NOMO-1 (cell line): ENCODE results near the gene LCLAT1.
A peak's percentile ranks its signal among the peaks of the same experiment; 100 is the strongest.

Source experiments
- DNase-seq, 2 experiments: peaks; one replicate each; lab custom pipeline; 2025; ENCODE audit not compliant: unreplicated experiment in 2 of 2; lab: John Stamatoyannopoulos, UW

The LCLAT1 gene

DNA sequence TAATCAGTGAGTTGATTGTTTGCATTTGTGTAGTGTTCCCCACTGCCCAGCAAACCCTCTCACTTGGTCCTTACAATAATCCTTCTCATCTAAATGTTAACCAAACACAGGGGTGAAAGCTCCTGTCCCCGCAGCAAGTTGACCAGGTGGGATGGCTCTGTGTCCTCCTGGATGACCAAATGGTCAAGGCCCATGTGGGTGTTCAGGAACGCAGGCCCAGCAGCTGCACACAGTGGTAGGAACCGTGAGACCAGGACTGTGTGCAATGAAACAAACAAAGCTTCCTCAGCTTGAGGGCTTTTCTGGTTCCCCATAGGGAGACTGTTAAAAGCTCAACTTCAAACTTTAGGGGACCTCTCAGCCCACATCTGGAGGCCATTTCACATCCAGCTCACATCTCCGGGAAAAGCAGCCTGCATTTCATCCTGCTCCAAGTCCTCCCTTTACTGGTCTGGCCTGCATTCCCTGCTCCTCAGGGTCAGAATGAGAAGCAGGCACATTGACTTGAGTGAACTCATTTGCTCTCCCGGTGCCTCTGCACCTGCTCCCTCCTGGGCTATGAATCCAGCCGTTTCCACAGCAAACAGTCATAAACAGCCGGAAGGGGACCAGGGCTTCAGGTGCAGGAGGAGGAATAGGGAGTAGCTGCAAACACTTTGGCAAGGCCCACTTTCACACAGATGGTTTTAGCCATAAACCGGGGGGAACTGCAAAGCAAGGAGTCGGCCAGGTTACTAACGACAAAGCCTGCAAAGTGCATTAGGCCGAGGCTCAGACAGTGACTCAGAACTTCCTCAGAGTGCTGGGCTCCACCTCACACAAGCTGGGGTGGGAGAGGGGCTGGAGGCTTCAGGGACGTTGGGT lies 215.5 kb downstream of the LCLAT1 start:
- peak in 1 of 2 experiments; percentile 29 for DNase-seq

DNA sequence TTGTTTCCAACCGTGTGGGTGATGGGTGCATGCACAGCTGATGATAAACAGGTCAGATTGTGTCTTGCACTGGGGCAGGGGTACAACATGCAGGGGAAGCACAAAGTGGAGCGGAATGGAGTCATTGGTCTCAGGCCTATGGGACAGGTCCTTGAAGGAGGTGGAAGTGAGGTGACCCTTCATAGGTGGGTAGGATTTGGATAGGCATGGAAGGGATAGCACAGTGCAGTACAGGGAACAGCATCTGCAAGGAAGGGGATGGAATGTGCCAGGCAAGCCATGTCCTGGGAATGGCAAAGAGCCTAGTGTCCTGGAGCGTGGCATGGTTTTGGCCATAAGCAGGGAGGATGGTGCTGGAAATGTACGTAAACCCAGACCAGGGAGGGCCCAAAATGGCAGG lies 216.3 kb downstream of the LCLAT1 start:
- DNase-seq: no peak

- DNase-seq: no peak
Measured at GRCh38 chr2:30663806-30664205, 216.8 kb downstream of the LCLAT1 start.

GRCh38 chr2:30664761-30665358 lies 217.8 kb downstream of the LCLAT1 start:
- DNase-seq: no peak

- DNase-seq: no peak
Measured at GRCh38 chr2:30665761-30666265, 218.8 kb downstream of the LCLAT1 start.

- DNase-seq: peak in 1 of 2 experiments; percentile 53
Measured at GRCh38 chr2:30666266-30666874, 219.3 kb downstream of the LCLAT1 start.

- DNase-seq: no peak
Measured at GRCh38 chr2:30670453-30670852, 223.4 kb downstream of the LCLAT1 start.

- DNase-seq: no peak
Measured at GRCh38 chr2:30673127-30673526, 226.1 kb downstream of the LCLAT1 start.

DNA sequence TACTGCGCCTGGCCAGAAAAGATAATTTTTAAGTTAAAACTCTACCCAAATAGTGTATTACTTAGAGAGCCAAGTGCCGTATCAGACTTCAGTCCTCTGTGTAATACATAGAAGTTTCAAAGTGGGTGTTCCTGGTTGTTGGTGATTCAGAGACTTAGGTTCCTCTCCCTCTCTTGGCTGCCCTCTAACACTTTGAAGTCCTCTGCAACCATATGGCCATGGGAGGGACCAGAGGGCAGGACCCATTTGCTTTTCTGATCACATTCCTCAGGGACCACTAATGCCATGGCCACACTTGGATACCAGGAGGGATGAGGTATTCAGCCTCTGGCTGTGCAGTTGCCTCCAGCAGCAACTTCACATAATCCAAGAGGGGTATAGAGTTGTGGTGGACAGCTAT lies 228.7 kb downstream of the LCLAT1 start:
- no peak for DNase-seq

- DNase-seq: no peak
Measured at GRCh38 chr2:30677231-30677630, 230.2 kb downstream of the LCLAT1 start.

DNA sequence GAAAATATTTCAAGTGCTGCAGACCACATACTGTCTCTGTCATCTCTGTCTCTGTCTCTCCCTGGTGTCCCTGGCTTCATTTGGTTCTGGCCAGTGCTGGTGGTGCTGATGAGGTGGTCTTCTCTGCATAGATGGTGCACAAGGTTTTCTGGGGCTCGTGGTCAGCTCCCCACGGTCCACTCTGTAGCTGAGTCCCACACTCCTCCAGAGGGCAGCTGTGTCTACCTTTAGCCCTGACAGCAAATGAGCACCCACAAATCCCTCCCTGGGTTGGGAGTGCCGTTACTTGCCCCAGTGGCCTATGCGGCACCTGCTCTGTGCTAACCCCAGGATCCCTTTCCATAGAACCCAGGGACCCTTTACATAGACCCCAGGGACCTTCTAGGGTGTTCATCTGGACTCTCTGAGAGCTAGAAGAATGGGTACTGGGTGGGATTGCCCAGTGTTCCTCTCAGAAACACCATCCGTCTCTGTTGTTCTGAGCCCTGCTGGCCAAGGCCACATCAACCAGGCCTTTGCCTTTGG lies 230.9 kb downstream of the LCLAT1 start:
- DNase-seq: no peak

- DNase-seq: no peak
Measured at GRCh38 chr2:30678410-30679137, 231.5 kb downstream of the LCLAT1 start.

GRCh38 chr2:30679426-30680088 lies 232.5 kb downstream of the LCLAT1 start:
- no peak for DNase-seq

GRCh38 chr2:30680121-30680520 lies 233.1 kb downstream of the LCLAT1 start:
- no peak for DNase-seq

GRCh38 chr2:30681022-30681421 lies 234.0 kb downstream of the LCLAT1 start:
- DNase-seq: no peak

GRCh38 chr2:30683236-30683956 lies 236.3 kb downstream of the LCLAT1 start:
- DNase-seq: peak in 1 of 2 experiments; percentile 54

- no peak for DNase-seq
Measured at GRCh38 chr2:30684026-30684425, 237.0 kb downstream of the LCLAT1 start.

GRCh38 chr2:30684516-30684915 lies 237.5 kb downstream of the LCLAT1 start:
- DNase-seq: no peak

- DNase-seq: no peak
Measured at GRCh38 chr2:30684996-30685395, 237.9 kb downstream of the LCLAT1 start.

- no peak for DNase-seq
Measured at GRCh38 chr2:30686000-30686399, 239.0 kb downstream of the LCLAT1 start.
